ENCODE data around the gene FAM187B. TPM values are rescaled to one million over a fixed set of nuclear protein-coding genes. Genes with fewer than 3 reads are reported as not detected.

The FAM187B gene
- polyA plus RNA-seq, 4 donors, result not detected

DNA sequence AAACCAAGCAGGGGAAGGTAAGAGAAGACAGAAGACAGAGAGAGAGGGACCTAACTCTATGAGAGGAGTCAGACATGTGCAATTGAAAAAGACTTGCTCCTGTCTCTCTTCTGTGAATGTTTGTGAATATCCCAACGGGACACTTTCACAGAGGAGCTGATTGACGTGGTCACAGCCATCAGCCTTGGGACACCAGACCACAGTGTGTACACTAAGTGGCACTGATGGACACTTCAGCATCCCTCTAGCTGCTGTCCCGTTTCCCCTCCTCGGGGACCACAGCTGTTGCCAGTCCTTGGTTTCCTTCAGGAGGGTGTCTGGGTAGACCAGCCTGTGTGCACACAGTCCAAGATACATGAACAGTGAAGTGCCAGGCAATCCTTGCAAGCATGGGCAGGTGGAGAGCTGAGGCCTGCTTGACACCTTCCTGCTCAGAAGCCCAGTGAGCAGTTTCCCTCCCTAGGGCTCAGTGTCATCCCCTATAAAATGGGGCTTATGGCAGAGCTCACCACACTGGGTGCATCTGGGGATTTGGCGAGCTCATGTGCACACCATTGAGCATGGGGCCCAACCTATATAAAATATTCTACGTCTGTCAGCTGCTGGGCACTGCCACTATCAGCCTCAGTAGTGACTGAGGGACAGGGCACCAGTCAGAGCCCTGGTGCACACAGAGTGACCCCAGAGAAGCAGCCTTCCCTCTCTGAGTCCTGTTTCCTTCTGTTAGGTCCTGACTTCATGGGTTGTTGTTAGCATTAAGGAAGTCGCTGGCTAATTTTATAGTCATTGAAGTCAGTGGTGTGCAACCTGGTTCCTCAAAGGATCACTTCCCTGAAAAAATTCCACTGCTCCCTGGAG is 36.0 kb upstream of the FAM187B start:
- DNase-seq (ENCODE audit: low read depth in 4 of 4, low spot score in 3 of 4), result no peak

- no peak for DNase-seq (ENCODE audit: low read depth in 4 of 4, low spot score in 3 of 4)
Measured at GRCh38 chr19:35262101-35262761, 33.7 kb upstream of the FAM187B start.

DNA sequence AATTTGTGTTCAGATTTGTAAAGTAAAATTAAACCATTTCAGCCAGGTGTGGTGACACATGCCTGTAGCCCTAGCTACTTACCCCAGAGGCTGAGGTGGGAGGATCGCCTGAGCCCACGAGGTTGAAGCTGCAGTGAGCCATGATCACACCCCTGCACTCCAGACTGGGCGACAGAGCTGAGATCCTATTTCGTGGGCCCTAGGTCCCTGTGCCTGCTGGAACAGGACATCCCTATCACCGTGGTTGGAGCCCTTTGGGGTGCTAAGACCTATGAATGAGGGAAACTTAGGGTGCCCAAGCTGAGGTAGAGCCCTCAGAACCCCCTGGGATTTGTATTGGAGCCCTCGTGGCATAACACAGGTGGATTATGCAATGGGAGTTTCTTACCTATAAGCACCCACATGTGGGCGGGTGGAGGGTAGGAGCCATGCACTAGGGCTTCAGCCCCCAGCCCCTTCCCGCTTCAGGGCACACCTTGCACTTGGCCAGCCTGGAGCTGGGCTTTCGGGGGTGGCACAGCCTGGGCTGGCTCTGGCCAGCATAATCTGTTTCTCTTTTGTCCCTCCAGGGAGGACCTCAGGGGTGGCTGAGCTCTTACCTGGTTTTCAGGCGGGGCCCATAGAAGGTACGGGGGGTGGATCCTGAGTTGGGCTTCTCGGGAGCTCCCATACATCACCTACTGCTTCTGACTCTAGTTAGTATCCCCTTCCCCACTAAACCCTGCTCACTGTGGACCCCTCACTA is 33.0 kb upstream of the FAM187B start:
- no peak for DNase-seq (ENCODE audit: low read depth in 4 of 4, low spot score in 3 of 4)

DNA sequence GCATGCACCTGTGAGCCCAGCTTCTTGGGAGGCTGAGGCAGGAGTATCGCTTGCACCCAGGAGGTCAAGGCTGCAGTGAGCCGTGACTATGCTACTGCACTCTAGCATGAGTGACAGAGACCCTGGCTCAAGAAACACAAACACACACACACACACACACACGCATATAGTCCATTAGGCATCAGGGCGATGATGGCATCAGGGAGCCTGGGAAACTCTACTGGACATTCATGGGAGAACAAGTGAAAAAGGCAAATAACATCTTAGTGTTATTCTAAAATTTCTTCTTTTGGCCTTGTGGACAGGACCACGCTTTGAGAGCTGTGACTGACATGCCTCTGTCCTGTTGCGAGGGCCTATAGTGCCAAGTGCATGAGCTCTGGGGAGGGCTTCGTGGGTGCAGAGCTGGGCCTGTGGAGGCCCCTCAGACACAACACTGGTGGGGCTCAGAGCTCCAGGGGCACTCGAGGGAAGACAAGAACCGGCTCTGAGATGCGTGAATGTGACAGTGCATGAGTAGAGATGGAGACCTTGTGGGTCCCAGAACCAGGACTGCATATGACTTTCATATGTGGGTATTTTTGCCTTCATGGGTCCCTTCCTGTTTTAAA is 32.3 kb upstream of the FAM187B start:
- no peak for DNase-seq (ENCODE audit: low read depth in 4 of 4, low spot score in 3 of 4)

- no peak for DNase-seq (ENCODE audit: low read depth in 4 of 4, low spot score in 3 of 4)
Measured at GRCh38 chr19:35257113-35257461, 28.5 kb upstream of the FAM187B start.

DNA sequence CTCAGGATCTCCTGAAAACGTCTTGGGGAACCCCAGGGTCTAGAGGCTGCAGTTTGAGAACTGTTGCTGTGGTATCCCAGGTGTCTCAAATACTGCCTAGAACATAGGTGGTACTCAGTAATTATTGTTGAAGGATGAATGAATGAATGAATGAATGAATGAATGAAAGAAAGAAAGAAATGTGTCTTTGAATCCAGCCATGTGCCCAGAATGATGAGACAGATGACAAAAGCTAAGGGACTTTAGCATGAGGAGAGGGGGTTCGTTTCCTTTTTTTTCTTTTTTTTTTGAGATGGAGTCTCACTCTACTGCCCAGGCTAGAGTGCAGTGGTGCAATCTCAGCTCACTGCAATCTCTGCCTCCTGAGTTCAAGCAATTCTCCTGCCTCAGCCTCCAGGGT is 28.0 kb upstream of the FAM187B start:
- no peak for DNase-seq (ENCODE audit: low read depth in 4 of 4, low spot score in 3 of 4)

GRCh38 chr19:35254341-35255297 is 26.1 kb upstream of the FAM187B start:
- no peak for DNase-seq (ENCODE audit: low read depth in 4 of 4, low spot score in 3 of 4)

DNA sequence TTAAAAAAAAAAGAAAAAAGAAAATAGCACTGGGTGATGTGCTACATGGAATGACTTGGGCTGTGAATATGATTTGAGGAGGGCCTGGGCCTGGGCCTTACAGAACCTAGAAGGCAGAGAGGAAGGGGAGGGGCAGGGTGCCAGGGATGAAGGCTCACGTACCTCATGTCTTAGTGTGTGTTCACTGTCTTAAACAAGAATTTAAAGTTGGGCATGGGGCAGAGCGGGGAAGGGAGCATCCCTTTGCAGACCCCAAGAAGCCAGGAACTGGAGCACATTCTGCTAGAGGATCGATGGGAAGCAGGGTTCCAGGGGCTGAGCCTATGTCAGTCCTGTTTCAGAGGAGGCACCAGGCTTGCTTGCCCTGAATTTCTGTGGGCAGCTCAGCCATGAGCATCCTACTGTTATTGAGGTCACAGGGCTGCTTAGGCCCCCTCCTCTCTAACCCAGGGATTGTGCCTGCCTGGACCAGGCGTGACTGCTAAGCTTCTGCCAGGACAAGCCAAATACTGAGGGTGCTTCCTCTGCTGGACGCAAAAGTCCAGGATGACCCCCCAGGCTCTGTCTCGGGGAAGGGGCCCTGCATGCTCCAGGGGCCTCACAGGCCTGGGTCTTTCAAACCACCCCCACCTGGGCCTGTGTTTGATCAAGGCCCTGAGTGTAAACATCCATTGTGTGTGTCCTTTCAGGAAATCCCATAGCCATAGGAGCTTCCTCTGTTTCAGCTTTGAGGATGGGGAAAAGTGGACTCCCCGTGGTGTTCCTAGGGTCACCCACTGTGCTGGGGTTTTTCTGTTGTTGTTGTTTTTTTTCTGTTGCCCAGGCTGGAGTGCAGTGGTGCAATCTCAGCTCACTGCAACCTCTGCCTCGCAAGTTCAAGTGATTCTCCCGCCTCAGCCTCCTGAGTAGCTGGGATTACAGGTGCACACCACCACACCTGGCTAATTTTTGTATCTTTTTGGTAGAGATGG is 25.1 kb upstream of the FAM187B start:
- no peak for DNase-seq (ENCODE audit: low read depth in 4 of 4, low spot score in 3 of 4)

DNA sequence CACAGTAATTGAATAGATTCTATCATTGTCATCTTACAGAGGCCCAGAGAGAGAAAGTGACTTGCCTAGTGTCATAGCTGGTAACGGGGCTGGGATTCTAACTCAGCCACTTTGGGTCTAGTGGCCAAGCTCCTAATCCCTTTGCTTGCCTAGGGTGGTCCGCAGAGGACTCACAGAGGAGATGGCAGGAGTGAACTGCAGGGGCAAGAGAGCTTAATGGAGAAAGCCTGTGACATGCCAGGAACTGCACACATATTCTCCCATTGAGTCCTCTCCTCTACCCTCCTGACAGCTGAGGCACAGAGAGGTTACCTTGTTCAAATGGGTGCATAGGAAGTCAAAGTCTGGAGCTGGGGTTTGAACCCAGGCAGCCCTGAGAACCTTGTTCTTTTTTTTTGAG is 22.9 kb upstream of the FAM187B start:
- DNase-seq (ENCODE audit: low read depth in 4 of 4, low spot score in 3 of 4), result no peak

DNA sequence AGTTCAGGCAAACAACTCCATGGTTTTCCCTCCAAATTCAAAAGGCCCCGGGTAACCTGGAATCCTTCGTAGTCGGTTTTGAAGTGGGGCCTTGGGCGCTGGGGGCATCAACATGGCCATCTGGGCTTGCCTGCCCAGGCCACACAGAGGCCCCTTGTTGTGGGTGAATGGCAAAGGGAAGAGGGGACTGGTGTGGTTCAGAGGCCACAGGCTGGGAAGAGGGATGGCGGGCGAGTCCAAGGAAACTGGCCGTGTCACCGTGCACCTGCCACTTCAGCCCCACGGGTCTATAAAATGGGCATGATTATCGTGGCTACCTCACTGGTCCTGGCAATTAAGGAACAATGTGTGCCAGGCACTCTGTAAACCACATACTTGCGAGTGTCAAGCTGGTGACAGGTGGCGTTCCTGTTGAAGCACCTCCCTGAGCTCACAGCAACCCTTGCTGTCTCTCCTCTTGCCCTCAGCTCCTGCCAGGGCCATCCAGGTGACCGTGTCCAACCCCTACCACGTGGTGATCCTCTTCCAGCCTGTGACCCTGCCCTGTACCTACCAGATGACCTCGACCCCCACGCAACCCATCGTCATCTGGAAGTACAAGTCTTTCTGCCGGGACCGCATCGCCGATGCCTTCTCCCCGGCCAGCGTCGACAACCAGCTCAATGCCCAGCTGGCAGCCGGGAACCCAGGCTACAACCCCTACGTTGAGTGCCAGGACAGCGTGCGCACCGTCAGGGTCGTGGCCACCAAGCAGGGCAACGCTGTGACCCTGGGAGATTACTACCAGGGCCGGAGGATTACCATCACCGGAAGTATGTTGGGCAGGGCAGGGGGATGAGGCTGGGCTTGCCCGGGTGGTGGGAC is 21.5 kb upstream of the FAM187B start:
- DNase-seq (ENCODE audit: low read depth in 4 of 4, low spot score in 3 of 4), result no peak

GRCh38 chr19:35249146-35249847 is 20.8 kb upstream of the FAM187B start:
- DNase-seq (ENCODE audit: low read depth in 4 of 4, low spot score in 3 of 4), result no peak

DNA sequence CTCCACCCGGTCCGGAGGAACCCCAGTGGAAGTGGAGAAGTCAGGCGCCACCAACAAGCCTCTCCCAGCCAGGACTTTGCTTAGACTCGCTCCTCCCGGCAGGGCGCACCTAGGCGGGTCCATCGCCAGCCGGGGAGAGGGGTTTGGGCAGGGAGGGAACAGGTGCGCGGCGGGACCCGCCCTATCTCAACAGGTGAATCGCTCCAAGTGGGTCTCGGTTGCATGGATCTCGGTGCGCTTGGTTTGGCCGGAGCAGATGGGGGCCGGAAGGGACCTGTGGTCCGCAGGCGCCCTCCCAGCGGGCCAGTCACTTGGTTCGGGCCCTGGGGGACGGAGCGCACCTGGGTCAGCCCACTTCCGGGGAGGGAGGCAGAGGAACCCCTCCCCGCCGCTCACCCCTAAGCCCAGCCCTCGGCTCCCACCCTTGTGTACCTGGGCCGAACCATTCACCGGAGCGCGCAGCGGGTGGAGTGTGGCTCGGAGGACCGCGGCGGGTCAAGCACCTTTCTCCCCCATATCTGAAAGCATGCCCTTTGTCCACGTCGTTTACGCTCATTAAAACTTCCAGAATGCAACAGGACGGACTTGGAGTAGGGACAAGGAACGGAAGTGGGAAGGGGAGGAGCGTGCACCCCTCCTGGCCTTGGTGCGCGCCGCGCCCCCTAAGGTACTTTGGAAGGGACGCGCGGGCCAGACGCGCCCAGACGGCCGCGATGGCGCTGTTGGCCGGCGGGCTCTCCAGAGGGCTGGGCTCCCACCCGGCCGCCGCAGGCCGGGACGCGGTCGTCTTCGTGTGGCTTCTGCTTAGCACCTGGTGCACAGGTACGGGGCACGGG is 20.0 kb upstream of the FAM187B start, which contains the start of gene LSR:
TSS of gene LSR (plus strand) at position 693 of the 836 bp plus-strand sequence. CDS start at position 714, 21 bp downstream.
- DNase-seq (ENCODE audit: low read depth in 4 of 4, low spot score in 3 of 4), result peak; percentile 76 to 84 (median 79)

DNA sequence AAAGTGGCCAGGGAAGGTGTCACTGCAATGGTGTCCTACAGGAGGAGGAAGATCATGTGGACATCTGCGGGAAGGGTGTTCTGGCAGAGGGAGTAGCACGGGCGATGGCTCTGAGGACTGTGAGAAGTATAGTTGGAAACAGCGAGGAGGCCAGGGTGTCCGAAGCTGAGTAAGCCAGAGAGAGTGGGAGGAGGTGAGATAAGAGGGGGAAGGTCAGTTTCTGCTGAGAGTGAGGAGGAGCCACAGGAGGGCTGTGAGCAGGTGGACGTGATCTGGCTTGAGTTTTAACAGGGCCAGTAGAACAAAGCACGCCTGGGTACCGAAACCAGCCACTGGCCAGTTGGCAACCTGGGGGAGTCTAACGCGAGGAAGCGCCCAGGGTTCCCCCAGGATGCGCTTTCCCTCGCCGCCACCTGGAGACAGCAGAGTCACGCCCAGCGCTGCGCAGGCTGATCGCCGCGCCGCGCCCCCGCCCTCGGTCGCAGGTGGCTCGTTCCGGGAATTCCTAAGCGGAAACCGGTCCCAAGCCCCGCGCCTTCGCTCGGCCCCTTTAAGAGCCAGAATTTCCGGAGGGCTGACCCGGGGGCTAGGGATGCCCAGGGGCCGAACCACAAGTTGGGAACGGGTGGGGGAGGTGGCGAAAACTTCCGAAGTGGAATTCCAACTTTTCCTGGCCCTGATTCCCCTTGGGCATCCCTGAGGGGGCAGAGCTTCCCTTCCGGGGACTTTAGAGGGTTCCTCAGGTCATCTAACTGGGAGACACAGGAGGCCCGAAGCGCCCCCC is 19.2 kb upstream of the FAM187B start:
- DNase-seq (ENCODE audit: low read depth in 4 of 4, low spot score in 3 of 4), result peak; percentile 76 to 90 (median 84)

DNA sequence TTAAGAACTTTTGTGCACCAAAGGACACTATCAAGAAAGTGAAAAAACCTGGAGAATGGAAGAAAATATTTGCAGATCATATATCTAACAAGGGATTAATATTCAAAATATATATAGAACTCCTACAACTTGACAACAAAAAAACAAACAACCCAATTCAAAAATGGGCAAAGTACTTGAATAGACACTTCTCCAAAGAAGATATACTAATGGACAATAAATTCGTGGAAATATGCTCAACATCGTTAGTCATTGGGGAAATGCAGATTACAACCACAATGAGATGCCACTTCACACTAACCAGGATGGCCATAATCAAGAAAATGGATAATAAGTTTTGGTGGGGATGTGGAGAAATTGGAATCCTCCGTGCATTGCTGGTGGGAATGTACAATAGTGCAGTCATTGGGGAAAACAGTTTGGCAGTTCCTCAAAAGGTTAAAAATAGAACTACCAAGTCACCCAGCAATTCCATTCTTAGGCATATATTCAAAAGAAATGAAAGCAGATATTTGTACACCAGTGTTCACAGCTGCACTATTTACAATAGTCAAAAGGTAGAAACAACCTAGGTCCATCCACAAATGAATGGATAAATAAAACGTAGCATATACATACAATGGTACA is 18.0 kb upstream of the FAM187B start:
- DNase-seq (ENCODE audit: low read depth in 4 of 4, low spot score in 3 of 4), result no peak

DNA sequence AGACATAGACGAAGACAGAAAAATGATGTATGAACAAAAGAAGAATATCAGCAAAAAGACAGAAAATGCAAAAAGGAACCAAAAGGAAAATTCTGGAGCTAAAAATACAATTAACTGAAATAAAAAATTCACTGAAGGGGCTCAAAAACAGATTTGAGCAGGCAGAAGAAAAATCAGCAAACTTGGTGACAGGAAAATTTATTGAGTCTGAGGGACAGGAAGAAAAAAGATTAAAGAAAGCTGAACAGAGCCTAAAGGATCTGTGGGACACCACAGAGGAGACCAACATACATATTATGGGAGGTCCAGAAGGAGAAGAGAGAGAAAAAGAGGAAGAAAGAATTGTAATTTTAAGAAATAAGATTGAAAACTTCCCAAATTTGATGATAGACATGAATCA is 12.9 kb upstream of the FAM187B start:
- no peak for DNase-seq (ENCODE audit: low read depth in 4 of 4, low spot score in 3 of 4)

Measured in right renal pelvis (tissue), 4 donors.